ENCODE measurements around the gene IFT74. TPM values are rescaled to one million over a fixed set of nuclear protein-coding genes. Genes with fewer than 3 reads are reported as not detected.

Gene IFT74
- total RNA-seq, 1 donor from 2014 or later: 11.6 TPM

DNA sequence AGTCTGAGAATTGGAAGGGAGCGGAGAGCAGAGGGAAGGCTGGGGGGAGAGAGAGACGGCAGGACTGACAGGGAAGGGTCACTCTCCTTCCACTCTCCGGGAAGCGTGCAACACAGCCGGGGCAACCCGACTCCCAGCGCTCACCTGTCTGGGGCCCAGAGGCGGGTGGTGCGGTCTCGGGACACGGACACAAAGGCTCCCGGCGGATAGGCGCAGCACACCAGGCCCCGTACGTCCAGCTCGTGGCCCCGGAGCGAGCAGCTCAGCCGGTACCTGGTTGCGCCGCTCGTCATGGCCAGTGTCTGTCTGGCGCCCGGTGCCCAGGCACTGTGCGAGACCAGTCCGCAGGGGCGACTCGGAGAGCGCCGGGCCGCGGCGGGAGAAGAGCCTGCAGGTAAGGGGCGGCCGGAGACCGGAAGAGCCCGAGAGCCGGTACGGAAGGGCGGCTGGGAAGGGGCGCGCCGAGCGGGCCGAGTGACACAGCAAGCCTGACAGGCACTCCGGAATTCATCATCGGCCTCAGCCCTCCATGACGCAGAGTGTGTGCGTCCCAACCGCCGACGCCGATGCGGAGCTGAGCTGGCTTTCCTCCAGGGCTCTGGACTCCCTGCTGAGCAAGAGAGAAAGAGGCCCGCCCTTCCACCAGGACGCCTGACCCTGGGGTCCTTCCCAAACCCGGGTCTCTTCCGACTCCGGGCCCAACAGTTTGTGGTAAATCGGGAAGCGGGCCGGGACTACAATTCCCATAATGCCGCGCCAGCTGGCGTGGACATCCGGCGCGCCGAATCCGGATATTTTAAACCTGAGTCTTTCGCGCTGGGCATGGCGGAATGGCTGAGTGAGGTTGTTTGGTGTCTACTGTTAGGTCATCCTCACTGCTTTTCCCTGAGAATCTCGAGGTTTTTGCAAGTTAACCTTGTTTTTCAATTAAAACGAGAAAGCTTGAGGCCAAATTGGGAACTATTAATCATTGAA is 9.2 kb upstream of the IFT74 start, which contains the start of gene PLAA:
TSS of gene PLAA (minus strand) at position 490 of the 975 bp plus-strand sequence. CDS start at position 293, 197 bp downstream.
- H3K36me3 ChIP-seq: no peaks in the 10 kb centered on the region
- no peaks in the 10 kb centered on the region for H3K9me3 ChIP-seq
- peaks cover 24% of the 10 kb centered on the region for H3K4me1 ChIP-seq
- ATAC-seq: peak; percentile 99
- TF ChIP-seq, protein P1, sequence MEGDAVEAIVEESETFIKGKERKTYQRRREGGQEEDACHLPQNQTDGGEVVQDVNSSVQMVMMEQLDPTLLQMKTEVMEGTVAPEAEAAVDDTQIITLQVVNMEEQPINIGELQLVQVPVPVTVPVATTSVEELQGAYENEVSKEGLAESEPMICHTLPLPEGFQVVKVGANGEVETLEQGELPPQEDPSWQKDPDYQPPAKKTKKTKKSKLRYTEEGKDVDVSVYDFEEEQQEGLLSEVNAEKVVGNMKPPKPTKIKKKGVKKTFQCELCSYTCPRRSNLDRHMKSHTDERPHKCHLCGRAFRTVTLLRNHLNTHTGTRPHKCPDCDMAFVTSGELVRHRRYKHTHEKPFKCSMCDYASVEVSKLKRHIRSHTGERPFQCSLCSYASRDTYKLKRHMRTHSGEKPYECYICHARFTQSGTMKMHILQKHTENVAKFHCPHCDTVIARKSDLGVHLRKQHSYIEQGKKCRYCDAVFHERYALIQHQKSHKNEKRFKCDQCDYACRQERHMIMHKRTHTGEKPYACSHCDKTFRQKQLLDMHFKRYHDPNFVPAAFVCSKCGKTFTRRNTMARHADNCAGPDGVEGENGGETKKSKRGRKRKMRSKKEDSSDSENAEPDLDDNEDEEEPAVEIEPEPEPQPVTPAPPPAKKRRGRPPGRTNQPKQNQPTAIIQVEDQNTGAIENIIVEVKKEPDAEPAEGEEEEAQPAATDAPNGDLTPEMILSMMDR (IDR thresholded peaks at IDR 0.05): peak; percentile 34
- peak; percentile 95 for DNase-seq
- H3K27ac ChIP-seq: peak within 1 kb of the TSS; percentile 99
- intact Hi-C loops (cut with DNase I): no loop called here
- peak within 1 kb of the TSS; percentile 95 for H3K4me3 ChIP-seq
- no peaks in the 10 kb centered on the region for H3K27me3 ChIP-seq

DNA sequence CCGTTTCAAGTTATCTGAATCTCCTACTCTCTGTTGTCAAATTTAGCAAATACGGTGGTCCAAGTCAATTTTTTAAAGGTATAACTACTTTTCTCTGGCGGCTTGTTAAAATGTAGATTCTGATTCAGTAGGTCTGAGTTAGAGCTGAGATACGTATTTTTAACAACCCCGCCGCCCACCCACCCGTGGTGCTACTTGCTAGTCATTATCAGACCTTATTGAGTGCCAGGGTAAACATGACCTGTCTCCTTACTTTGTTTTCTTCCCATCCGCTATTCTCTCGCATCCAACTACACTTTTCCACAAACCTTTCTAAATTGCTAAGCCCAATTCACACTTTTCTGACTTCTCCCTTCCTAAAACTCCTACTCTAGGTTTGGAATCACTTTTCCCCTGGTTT is 8.5 kb upstream of the IFT74 start:
- Histone ChIP-seq H3K27me3 (no peaks in the 10 kb centered on the region), H3K27ac (peak overlapping the region; percentile 99), H3K4me1 (peaks cover 24% of the 10 kb centered on the region), H3K9me3 (no peaks in the 10 kb centered on the region), H3K36me3 (no peaks in the 10 kb centered on the region), H3K4me3 (peak overlapping the region; percentile 95)
- intact Hi-C loops (cut with DNase I): no loop called here
- ATAC-seq (no peak), DNase-seq (no peak)
- TF ChIP-seq, protein P1 (IDR thresholded peaks at IDR 0.05): no peak

DNA sequence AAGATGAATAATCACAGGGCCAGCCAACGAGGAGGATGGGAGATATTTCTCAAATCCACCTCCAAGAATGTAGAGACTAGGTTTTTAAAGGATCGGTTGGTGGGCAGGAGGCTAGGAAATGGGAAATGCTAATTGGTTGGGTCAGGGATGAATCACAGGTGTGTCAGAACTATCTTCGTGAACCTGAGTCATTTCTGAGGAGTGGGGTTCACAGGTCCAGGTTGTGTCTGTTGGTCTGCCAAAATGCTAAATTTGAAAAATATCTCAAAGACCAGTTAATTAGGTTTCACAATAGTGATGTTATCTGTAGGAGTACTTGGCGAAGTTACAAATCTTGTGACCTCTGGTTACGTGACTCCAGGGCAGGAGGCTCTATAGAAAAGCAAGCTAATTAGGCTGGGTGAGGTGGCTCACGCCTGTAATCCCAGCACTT is 6.6 kb upstream of the IFT74 start:
- TF ChIP-seq, protein P1 (IDR thresholded peaks at IDR 0.05): no peak
- no peaks in the 10 kb centered on the region for H3K36me3 ChIP-seq
- peaks cover 22% of the 10 kb centered on the region for H3K4me1 ChIP-seq
- H3K27me3 ChIP-seq: no peaks in the 10 kb centered on the region
- ATAC-seq (no peak), DNase-seq (no peak)
- no peaks in the 10 kb centered on the region for H3K9me3 ChIP-seq
- H3K27ac ChIP-seq: no peak overlapping the region
- H3K4me3 ChIP-seq: no peak overlapping the region
- intact Hi-C loops (cut with DNase I): no loop called here

DNA sequence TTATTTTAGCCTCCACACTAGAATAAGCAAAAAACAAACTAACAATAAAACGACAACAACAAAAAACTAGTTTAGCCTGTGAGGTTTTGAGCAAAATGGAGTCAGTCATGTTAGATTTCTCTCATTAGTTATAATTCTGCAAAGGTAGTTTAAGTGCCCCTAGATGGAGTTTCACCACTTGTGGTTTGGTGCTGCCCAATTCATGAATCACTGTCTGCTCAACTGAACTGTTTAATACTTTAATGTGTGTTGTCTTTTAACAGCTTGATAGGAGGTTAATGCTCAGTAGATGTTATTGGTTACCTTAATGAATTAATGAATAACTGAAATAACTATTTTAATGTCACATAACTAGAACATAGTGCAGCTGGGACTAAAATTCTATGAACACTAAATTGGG is 5.7 kb upstream of the IFT74 start:
- intact Hi-C loops (cut with DNase I): no loop called here
- no peak overlapping the region for H3K4me3 ChIP-seq
- TF ChIP-seq, protein P1 (IDR thresholded peaks at IDR 0.05): no peak

DNA sequence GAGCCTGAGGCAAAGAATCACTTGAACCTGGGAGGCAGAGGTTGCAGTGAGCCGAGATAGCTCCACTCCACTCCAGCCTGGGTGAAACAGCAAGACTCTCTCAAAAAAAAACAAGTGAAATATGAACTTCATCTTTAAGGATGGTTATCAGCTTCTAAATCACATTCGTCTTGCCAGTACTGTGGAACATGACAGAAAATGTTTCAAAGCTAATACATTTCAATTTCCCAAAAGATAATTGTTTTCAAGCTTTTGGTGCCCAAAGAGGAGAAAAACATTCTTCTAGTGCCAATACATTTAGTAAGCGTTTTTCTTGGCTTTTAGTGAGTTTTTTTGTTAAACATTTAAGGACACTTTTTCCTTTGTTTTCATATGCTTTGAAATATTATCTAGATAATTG is 4.4 kb upstream of the IFT74 start:
- no peak for ATAC-seq
- no peak overlapping the region for H3K27ac ChIP-seq
- no peaks in the 10 kb centered on the region for H3K27me3 ChIP-seq
- no peaks in the 10 kb centered on the region for H3K9me3 ChIP-seq
- no peaks in the 10 kb centered on the region for H3K36me3 ChIP-seq
- no peak for DNase-seq
- H3K4me1 ChIP-seq: peaks cover 6% of the 10 kb centered on the region
- TF ChIP-seq, protein P1 (IDR thresholded peaks at IDR 0.05): no peak
- no peak overlapping the region for H3K4me3 ChIP-seq
- intact Hi-C loops (cut with DNase I): no loop called here

More for the DNA sequence above, 5.7 kb upstream of the IFT74 start:
- ATAC-seq: no peak
- Histone ChIP-seq H3K36me3 (no peaks in the 10 kb centered on the region), H3K9me3 (no peaks in the 10 kb centered on the region), H3K4me1 (peaks cover 13% of the 10 kb centered on the region), H3K27ac (no peak overlapping the region), H3K27me3 (no peaks in the 10 kb centered on the region)
- DNase-seq: no peak
